ENCODE measurements around the gene HSPA12A.

HSPA12A gene

DNA sequence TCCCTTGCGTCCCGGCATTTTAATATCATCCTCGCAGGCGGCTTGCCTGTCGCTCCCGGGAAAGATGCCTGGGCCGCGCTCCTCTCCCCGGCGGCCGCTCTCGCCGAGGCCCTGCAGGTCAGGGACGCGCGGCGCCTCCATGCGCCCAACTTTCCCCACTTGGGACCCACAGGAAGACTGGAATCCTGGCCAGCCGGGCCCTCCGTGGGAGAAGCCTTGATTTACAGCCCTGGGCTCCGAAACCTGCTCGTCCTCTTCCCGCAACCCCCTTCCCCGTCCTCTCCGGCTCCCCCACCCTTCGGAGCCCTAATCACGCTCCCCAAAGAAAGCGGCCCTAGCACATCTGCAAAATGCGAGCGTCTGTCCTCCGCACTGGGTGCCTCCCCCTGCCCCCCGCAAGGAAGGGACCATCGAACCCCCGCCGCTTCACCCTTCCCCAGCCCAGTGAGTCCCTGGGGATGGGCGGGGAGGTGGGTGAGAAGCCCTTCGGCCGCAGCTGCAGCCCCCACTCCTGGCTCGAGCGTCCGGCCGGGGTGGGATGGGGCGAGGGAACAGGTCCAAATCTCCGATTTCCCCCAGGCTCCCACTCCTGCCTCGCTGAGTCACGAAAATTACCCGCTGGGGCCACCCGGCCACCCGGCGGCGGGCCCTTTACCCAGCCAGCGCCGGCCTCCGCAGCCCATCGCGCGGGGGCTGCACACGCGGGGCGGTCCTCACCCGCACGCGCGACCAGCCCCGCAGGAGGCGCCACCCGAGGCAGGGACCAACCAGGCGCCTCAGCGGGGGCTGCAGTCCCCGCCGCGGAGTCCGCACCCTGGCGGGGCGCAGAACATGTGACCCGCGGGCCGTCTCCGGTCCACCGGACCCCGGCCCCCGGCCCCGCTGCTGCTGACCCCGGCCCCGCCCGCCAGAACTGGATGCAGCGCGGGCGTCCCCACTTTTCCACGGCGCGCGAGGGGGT, 695 bp downstream of the HSPA12A start:
- no peak for DNase-seq

DNA sequence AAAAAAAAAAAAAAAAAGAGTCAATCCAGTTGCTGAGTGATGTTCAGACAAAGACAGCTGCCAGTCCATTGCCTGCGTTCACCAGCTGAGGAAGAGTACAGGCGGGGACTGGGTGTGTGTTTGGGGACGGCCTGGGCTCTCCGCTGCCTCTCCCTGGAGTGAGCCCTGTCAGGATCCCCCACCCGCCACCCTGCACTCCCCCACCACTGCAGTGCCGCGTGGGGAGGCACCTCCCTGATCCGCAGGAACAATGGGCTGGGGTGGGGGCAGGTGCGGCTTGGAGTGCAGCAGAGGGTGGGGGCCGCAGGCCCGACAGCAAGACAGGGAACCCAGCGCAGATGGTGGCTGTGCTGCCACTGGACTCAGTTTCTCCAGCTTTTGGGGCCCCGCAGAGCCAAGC, 1.4 kb downstream of the HSPA12A start:
- no peak for DNase-seq

DNA sequence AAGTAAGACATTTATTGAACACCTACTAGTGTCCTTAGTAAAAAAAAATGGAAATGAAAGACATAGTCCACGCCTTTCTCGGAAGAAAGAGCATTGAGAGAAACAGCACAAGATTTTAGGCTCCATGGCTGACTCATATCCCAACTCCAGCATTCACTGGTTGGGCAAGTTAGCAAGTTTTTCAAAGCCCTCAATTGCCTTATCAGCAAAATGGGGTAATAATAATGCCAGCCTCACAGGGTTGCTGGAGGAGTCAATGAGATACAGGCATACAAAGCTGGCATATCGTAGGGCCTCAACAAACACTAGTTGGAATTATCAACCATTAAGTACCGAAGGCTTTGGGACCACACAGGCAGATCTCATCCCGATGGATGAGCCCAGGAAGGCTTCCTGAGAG, 4.0 kb downstream of the HSPA12A start:
- no peak for DNase-seq

DNA sequence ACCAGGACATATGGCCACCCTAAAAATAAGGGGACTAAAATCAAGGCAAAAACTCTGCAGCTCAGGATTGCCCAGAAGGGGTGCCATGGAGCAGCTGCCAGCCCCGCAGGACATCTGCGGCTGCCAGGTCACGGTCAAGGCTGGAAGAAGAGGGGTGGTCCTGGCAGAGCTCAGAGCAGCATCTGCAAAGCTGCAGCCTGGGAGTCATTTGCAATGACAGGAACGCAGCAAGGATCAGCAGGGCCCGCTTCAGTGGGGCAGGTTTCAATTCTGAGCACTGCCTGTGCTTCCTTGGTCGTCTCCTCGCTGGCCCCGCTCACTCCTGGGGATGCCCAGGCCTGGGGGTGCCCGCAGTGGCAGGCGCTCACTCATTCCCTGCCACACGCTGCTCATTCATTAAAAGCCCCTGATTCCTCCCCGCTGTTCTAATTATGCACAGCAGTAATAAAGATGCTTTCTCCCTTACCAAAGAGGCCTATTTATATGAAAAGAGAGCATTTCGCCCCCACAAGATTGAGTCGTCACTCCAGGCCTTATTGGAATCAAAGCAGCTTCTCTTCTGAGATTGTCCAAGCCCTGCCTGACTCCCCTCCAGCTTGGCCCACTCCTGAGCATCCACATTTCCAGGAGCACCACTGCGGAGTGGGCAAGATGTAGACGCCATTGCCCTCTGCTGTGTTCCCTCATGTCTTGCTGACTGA, 4.6 kb downstream of the HSPA12A start:
- DNase-seq = no peak

DNA sequence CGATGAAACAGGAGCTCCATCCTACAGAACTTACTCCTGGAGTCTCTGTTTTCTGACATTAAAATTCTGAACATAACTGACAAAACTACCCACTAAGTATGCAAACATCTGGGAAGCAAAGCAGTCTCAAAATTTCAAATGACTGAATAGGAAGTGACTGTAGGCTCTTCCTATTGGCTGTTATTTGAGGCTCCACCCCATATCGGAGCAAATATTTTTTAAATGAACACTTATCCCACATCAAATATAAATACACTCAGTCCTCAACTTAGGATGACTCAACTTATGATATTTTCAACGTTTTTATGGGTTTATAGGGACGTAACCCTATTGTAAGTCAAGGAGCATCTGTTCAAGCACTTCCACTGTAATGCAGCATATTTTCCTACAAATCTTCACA, 8.8 kb downstream of the HSPA12A start:
- no peak for DNase-seq

DNA sequence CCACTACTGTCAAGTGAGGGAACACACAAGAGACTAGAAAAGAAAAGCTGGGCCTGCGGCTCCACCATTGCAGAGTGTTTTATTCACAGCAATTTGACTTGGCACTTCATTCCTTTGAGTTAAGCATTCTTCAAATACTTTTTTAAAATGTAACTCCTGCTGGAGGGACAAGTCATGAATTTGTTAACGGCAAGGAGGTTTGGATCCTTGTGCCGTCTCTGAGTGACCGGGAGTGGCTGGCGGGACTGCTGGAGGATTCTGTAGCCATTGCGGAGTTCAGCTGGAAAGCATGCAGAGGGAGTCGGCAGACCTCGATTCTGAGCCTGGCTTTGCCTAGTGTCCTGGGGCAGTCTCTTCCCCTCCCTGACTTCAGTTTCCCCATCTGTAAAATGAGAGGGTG, 9.8 kb downstream of the HSPA12A start:
- no peak for DNase-seq

DNA sequence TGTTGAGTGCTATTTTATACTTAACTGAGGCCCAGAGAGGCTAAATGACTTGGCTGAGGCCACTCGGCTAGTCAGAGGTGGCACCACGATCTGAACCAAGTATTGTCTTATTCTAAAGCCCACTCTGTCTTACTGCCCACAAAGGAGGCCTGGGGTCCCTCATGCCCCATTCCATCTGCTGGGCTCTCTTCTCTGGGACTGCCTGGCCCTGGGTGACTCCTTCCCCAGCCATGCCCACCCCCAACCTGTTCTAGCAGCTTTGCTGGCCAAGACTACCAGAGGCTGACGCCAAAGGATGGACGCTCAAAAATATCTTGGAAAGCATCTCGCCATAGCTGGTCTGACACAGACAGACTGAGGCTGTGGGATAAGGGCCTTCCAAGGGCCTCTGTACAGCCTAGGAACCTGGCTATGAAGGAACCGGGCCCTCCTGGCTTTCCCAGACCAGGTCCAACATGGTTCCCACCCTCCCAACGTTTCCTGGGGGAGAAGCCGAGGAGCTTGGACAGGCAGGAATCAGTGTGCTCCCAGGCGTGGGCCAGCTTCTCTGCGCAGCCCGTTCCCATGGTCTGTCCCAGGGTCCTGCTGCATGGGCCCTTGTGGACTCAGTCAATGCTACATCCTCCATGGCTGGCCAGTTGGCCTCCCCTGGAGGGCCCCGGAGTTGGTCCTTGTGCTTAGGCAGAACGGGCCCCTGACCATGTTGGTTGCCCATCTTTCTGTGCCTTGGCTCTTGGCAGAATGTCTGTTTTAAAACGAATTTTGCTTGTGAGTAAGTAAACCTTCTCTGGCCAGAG, 11.7 kb downstream of the HSPA12A start:
- DNase-seq = no peak

DNA sequence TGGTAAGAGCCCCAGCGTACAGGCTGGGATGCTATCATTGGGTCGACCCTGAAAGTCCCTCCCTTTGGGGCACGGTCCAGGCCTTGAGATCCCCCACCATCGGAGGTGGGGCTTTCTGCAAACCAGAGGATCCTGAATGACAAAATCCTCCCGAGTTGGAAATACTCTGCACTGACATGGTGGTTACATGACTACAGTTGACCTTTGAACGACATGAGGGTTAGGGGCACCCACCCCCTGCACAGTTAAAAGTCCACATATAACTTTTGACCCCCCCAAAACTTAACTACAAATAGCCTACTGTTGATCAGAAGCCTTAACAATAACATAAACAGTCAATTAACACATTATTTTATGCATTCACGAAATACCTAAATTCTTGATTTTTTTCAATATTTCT, 13.1 kb downstream of the HSPA12A start:
- no peak for DNase-seq

DNA sequence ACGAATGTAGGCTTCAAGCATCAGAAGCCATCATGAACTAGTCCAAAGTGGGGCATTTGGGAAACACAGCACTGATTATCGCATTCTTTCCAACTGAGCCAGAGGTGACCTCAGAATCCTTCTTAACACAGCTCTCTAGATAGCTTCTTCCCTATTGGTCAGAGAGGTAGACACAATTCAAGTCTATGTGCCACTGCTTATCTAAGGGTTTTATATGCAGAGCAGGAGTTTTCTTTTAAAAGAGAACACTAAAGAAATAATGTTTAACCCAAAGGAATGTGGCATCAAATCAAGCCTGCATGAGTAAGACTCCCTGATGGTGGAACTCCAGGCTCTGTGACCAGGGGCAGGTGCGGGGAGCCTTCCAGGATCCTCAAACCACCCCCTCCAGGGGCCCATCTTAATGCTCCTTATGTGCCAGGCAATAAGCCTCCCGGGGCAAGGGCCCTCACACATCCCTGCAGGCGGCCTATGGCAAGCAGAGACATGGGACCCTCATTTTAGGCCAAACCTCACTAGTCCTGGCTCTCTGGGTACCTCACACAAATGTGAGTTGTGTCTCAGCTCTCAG, 13.8 kb downstream of the HSPA12A start:
- no peak for DNase-seq

DNA sequence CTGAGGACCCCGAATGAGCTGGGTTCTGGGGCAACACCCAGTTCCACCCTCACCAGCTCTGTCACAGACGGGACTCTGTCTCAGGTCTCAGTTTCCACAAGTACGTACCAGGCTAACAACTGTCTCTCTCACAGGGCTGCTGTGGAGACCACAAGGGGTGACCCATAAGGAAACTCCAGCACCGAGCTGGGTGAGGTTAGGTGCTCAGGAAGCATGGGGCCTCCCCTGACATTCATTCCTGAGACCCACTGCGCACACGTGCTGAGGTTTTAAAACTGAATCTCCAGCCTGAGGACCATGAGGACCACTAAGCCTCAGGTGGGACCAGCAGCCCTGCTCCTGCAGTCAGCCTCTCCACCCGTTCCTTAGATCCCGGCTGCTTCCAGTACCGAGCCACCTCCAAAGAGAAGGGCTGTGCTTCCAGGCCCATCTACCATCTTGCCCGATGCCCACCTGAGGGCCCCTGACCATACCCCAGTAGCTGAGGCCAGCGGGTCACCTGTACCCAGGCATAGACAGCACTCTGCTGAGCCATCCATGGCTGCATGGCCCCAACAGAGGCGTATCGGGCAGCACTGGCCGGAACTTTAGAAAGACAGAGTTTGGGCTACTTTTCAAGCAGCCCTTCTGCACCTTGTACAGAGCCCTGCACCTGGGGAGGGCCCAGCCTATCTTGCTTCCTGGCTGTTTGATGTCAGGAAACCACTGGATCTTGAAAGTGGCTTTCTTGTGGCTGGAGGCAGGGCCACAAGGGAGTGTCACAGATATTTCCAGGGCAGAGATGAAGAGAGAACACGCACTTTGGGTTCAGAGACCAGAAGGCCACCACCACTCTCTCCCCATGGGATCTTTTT, 18.7 kb downstream of the HSPA12A start:
- no peak for DNase-seq

DNA sequence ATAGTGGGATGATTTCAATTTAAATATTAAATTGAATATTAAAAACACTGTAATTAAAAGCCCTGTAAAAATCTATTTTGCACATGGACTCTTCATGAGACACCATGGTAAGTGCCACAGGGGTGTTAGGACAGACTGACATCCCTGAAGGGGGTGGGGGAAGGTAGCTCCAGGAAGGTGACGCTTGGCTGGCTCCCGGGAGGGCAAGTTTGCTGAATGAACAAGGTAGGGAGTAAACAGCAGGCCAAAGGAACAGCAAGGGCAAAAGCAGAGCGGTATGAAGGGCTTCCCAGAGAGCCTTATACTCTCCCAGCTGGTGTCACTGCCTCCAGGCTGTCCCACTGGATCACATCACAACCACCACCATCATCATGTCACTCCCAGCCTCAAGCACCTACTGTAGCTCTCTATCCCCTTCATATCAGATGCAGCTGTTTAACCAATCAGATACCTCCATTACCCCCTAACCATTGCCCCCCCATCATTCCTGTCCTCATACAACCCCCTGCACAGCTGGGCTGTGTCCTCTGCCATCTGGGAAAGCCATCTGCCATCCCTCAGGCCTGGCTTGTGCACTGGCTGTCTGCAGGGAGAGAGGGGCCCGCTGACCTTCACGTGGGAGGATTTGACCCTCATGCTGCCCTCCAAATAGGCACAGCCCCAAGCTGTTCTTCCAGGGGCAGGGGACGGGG, 19.5 kb downstream of the HSPA12A start:
- DNase-seq = no peak

DNA sequence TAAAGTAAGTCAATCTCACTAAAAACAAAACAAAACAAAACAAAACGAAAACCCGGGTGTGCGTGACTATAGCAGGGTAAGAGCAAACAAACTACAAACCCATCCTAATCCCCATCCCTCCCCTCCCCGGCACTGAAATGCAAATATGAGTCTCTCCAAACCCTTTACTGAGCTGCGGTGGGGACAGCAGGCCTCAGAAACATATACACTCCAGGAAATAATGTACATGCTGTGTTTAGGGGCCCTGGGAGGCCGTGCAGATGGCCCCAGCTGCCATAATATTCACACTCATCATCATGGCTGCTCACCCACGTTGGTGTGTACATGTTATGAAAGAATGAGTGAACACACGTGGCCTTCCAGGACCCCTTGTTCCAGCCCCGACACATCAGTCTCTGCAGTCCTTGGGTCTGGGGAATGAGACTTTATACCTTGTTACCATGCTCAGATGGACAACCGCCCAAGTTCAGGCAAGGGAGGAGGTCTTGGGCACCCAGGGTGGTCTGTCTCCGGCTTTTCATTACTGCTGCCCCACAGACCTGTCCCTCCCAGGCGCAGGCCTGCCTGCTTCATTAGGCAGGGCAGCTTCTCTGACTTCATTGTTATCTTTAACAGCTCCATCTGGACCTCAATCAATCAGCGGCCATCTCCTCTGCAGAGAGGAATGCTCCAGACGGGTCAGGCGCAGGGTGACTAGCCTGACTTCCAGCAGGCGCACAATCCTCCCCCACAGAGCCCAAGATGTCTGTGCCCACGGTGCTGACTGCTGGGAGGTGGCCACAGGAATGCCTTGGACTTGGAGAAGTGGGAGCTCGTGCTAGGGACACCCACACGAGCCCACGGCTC, 20.6 kb downstream of the HSPA12A start:
- DNase-seq = no peak

DNA sequence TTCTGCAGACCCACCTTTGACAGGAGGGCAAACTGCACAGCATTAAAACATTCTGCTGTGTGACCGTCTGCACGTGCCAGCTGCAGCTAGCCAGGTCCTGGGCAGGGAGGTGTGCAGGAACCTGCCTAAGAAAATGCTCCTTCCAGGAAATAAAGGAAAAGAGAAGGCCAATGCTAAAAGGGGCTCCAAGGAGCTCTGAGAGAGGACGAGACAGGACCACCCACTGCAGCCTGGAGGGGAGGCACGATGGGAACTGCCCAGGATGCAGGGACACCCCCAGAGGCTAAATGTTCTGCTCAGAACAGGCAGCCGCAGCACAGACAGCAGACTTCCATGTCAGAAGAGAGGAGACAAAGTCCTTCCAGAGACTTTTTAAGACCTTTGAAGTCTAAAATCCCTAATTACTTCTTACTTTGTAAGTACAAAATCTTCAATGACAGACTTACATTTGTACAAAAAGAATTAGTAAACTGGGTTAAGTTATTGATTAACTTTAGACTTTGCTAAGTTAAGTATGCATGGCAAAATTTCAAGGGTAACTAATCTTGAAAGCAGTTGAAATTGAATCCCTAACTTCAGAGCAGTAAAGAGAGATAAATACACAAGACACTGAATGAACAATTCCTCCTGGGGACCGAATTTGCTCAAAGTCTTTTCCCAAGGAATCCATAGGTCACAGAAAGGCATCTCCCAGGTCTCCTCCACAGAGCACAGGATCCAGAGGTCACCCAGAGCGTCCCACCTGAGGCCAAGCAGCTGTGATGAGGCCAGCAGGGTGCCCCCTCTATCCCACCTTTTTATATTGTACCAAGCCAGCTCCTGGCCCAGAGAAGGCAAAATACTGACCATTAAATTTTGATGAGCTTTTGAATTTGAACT, 21.5 kb downstream of the HSPA12A start:
- DNase-seq = no peak

DNA sequence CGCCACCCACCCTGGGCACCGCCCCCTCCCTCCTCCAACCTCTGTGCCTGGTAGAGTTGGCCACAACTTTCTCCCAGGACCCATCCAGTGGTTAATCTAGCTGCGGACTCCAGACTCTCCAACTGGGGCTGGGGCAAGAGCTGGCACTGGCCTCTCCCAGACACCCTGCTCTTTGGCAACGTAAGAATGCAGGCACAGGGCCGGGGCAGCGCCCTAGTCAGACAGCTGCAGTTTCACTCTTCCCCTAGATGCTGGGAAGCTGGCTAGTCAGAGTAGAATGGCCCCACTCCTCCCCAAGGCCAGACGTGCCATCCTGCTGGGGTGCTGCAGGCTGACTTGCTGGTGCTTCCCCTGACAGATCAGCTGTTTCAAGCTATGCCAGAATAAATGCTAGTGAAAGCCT, 22.1 kb downstream of the HSPA12A start:
- DNase-seq = no peak

DNA sequence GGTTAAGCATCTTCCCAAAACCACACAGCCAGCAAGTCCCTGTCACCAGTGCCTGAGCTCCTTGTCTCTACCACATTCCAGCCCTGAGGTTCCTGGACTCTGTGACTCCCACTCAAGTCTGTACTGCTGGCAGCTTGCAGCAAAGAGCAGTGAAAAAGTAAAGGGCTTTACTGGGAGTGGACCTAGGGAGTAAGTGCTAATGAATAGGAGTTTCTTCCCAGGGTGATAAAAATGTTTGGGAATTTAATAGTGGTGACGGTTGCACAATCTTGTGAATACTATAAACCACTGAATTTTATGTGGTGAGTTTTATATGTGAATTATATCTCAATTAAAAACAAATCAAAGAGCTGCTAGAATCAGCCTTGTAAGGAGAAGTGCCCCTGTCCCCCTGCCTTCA, 22.6 kb downstream of the HSPA12A start:
- DNase-seq = no peak

DNA sequence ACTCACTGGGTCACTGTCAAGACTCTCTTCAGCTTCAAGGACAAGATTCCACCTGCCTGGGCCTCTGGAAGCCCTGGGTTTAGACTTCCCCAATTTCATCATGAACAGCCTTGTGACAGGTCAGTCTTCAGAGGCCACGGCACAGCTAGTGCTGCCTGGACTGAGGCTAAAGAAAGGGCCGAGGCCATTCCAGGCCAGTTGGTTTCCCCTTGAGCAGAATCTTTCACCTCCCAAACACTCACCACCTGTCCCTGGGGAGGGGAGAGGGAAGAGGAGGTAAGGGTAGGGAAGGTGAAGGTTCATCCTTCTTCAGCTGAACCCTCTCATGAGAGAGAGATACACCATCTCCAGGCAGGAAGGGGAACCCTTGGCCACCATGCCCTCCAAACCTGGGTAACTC, 24.3 kb downstream of the HSPA12A start:
- no peak for DNase-seq

DNA sequence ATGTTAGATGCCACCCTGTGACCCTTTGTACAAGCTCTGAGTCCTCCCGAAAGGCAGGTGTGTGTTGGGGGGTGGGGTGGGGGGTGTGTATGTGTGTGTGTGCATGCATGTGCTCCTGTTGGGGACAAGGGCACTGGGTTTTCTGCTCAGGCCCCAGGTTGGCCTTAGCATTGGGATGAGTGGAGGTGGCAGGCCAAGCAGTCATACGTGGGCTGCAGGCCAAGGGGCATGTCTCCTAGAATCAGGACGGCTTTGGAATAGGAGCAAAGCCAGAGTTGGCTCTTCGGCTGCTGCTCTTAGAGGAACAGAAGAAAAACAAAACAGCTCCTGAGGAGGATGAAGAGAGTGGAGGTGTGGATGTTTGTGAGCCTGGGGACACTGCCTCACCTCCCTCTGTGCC, 26.0 kb downstream of the HSPA12A start:
- DNase-seq = no peak

DNA sequence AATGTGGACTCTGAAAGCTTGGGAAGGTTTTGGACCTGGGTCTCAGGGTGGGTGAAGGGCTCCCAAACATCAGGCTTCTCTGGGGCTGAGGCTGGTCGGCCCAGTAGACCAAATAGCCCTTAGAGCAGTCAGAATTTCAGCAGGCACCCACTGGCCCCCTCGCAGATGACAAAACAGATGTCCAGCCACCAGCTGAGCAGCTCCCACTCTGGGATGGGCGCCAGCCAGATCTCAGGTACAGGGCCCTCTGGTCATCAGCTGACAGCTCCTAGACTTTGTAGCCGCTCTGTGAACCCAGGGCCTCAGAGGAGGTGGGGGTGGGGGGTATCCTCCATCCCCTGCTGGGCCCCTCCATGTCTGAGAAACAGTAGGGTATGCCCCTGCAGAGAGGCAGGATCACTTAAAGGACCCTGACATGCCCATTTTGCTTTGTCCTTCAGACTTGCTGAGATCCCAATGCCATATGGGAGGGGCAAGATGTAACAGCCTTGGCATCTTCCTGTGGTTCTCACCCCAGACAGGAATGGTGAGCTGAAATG, 26.5 kb downstream of the HSPA12A start:
- DNase-seq = no peak

DNA sequence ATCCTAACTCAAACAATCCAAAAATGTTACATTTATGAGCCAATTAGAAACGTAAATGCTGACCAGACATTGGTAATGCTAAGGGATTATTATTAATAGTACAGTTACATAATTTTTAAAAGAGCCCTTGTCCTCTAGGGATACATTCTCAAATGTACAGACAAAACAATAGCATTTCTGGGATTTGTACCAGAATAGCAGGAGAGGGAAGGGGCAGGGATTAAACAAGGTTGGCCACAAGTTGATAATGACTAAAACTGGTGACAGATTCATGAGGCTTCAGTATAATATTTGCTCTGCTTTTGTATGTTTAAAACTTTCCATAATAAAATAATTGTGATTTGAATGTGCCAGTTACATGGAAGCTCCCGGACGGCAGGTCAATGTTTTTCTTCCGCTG, 27.0 kb downstream of the HSPA12A start:
- no peak for DNase-seq

Data from hematopoietic multipotent progenitor cell treated with erythropoietin and hydrocortisone succinate and interleukin-3 and kit ligand, for 8 days (in vitro differentiated cells).